ENCODE results near the gene GIT2.
"Not testable (repeated sequence)": the region's sequence is repeated elsewhere in the genome, so short reads cannot be mapped to it uniquely, and the experiment has no call there.

GIT2 gene

GRCh38 chr12:109988274-109988673 lies 7.9 kb downstream of the GIT2 start:
- Histone ChIP-seq H3K4me3 (ENCODE audit: low read depth, low read length) (no peak overlapping the region), H3K4ac (ENCODE audit: low read depth, low read length) (no peak overlapping the region), H2BK120ac (ENCODE audit: insufficient read depth, low read length, poor library complexity) (no peak overlapping the region), H3K4me1 (ENCODE audit: control insufficient read depth in 1 of 2, insufficient read depth in 2 of 2, low read length in 2 of 2) (no peaks in the 10 kb centered on the region), H2AK5ac (ENCODE audit: low read length) (no peak overlapping the region), H3K23ac (ENCODE audit: low read length) (no peak overlapping the region), H3K4me2 (ENCODE audit: low read length) (no peak overlapping the region), H3K36me3 (ENCODE audit: control insufficient read depth in 1 of 2, insufficient read depth in 2 of 2, low read length in 2 of 2) (peaks cover 21 to 28% of the 10 kb centered on the region in 2 experiments), H3K14ac (ENCODE audit: low read length) (no peak overlapping the region), H3K79me1 (ENCODE audit: low read length) (no peaks in the 10 kb centered on the region), H4K8ac (ENCODE audit: low read depth, low read length) (no peak overlapping the region), H3K27ac (ENCODE audit: low read depth, low read length) (no peak overlapping the region), H3K27me3 (ENCODE audit: insufficient read depth, low read length) (no peaks in the 10 kb centered on the region), H2AFZ (ENCODE audit: insufficient read depth, low read length, poor library complexity) (no peak overlapping the region), H3K79me2 (ENCODE audit: control insufficient read depth, insufficient read depth, low read length, poor library complexity) (no peaks in the 10 kb centered on the region), H3K9me3 (ENCODE audit: insufficient read depth, low read depth, low read length) (no peaks in the 10 kb centered on the region), H3K18ac (ENCODE audit: low read length) (no peak overlapping the region), H2BK5ac (ENCODE audit: low read depth, low read length, poor library complexity) (no peak overlapping the region), H3K9ac (ENCODE audit: low read length) (no peak overlapping the region), H2BK12ac (ENCODE audit: low read length) (no peak overlapping the region), H4K91ac (ENCODE audit: low read depth, low read length) (no peak overlapping the region), H4K12ac (ENCODE audit: low read depth, low read length) (no peak overlapping the region)
- no CpG with 5 or more reads among the region's 10 CpGs for WGBS (ENCODE audit: extremely low coverage, insufficient coverage, insufficient read length)
- no peak for DNase-seq

GRCh38 chr12:109987615-109988014 lies 8.6 kb downstream of the GIT2 start:
- Histone ChIP-seq H3K4me2 (ENCODE audit: low read length) (no peak overlapping the region), H3K18ac (ENCODE audit: low read length) (no peak overlapping the region), H2BK120ac (ENCODE audit: insufficient read depth, low read length, poor library complexity) (no peak overlapping the region), H2AFZ (ENCODE audit: insufficient read depth, low read length, poor library complexity) (no peak overlapping the region), H3K14ac (ENCODE audit: low read length) (no peak overlapping the region), H3K27ac (ENCODE audit: low read depth, low read length) (no peak overlapping the region), H3K79me1 (ENCODE audit: low read length) (no peaks in the 10 kb centered on the region), H4K8ac (ENCODE audit: low read depth, low read length) (no peak overlapping the region), H3K9me3 (ENCODE audit: insufficient read depth, low read depth, low read length) (no peaks in the 10 kb centered on the region), H3K36me3 (ENCODE audit: control insufficient read depth in 1 of 2, insufficient read depth in 2 of 2, low read length in 2 of 2) (peaks cover 23 to 31% of the 10 kb centered on the region in 2 experiments), H2BK5ac (ENCODE audit: low read depth, low read length, poor library complexity) (no peak overlapping the region), H3K23ac (ENCODE audit: low read length) (no peak overlapping the region), H3K9ac (ENCODE audit: low read length) (no peak overlapping the region), H3K79me2 (ENCODE audit: control insufficient read depth, insufficient read depth, low read length, poor library complexity) (no peaks in the 10 kb centered on the region), H3K4ac (ENCODE audit: low read depth, low read length) (no peak overlapping the region), H3K27me3 (ENCODE audit: insufficient read depth, low read length) (no peaks in the 10 kb centered on the region), H4K12ac (ENCODE audit: low read depth, low read length) (no peak overlapping the region), H3K4me3 (ENCODE audit: low read depth, low read length) (no peak overlapping the region), H2AK5ac (ENCODE audit: low read length) (no peak overlapping the region), H2BK12ac (ENCODE audit: low read length) (no peak overlapping the region), H4K91ac (ENCODE audit: low read depth, low read length) (no peak overlapping the region), H3K4me1 (ENCODE audit: control insufficient read depth in 1 of 2, insufficient read depth in 2 of 2, low read length in 2 of 2) (no peaks in the 10 kb centered on the region)
- peak in 1 of 2 donors; percentile 70 for DNase-seq
- WGBS (ENCODE audit: extremely low coverage, insufficient coverage, insufficient read length), result no CpG with 5 or more reads among the region's 8 CpGs

GRCh38 chr12:109986236-109986635 lies 9.9 kb downstream of the GIT2 start:
- H3K4ac ChIP-seq (ENCODE audit: low read depth, low read length); H3K79me2 ChIP-seq (ENCODE audit: control insufficient read depth, insufficient read depth, low read length, poor library complexity); H3K9me3 ChIP-seq (ENCODE audit: insufficient read depth, low read depth, low read length); H3K27ac ChIP-seq (ENCODE audit: low read depth, low read length); H2BK5ac ChIP-seq (ENCODE audit: low read depth, low read length, poor library complexity); DNase-seq; H2BK120ac ChIP-seq (ENCODE audit: insufficient read depth, low read length, poor library complexity); H2AFZ ChIP-seq (ENCODE audit: insufficient read depth, low read length, poor library complexity); H3K27me3 ChIP-seq (ENCODE audit: insufficient read depth, low read length); H2AK5ac ChIP-seq (ENCODE audit: low read length); H4K8ac ChIP-seq (ENCODE audit: low read depth, low read length); H3K18ac ChIP-seq (ENCODE audit: low read length); H3K14ac ChIP-seq (ENCODE audit: low read length); H3K4me1 ChIP-seq (ENCODE audit: control insufficient read depth in 1 of 2, insufficient read depth in 2 of 2, low read length in 2 of 2); H3K4me2 ChIP-seq (ENCODE audit: low read length); H2BK12ac ChIP-seq (ENCODE audit: low read length); H3K9ac ChIP-seq (ENCODE audit: low read length); H3K4me3 ChIP-seq (ENCODE audit: low read depth, low read length); H3K79me1 ChIP-seq (ENCODE audit: low read length); H4K12ac ChIP-seq (ENCODE audit: low read depth, low read length); H4K91ac ChIP-seq (ENCODE audit: low read depth, low read length); H3K23ac ChIP-seq (ENCODE audit: low read length): not testable (repeated sequence)
- peaks cover 25 to 33% of the 10 kb centered on the region in 2 experiments for H3K36me3 ChIP-seq (ENCODE audit: control insufficient read depth in 1 of 2, insufficient read depth in 2 of 2, low read length in 2 of 2)
- no CpG with 5 or more reads among the region's 16 CpGs for WGBS (ENCODE audit: extremely low coverage, insufficient coverage, insufficient read length)

GRCh38 chr12:109983432-109984142 lies 12.6 kb downstream of the GIT2 start:
- Histone ChIP-seq H3K27me3 (ENCODE audit: insufficient read depth, low read length) (no peaks in the 10 kb centered on the region), H3K4me2 (ENCODE audit: low read length) (no peak overlapping the region), H3K23ac (ENCODE audit: low read length) (no peak overlapping the region), H4K8ac (ENCODE audit: low read depth, low read length) (no peak overlapping the region), H4K91ac (ENCODE audit: low read depth, low read length) (no peak overlapping the region), H2BK5ac (ENCODE audit: low read depth, low read length, poor library complexity) (no peak overlapping the region), H3K36me3 (ENCODE audit: control insufficient read depth in 1 of 2, insufficient read depth in 2 of 2, low read length in 2 of 2) (peaks cover 25 to 31% of the 10 kb centered on the region in 2 experiments), H3K79me1 (ENCODE audit: low read length) (no peaks in the 10 kb centered on the region), H3K4me1 (ENCODE audit: control insufficient read depth in 1 of 2, insufficient read depth in 2 of 2, low read length in 2 of 2) (no peaks in the 10 kb centered on the region), H3K9me3 (ENCODE audit: insufficient read depth, low read depth, low read length) (no peaks in the 10 kb centered on the region), H3K14ac (ENCODE audit: low read length) (no peak overlapping the region), H2AK5ac (ENCODE audit: low read length) (no peak overlapping the region), H2BK120ac (ENCODE audit: insufficient read depth, low read length, poor library complexity) (no peak overlapping the region), H3K4me3 (ENCODE audit: low read depth, low read length) (no peak overlapping the region), H3K79me2 (ENCODE audit: control insufficient read depth, insufficient read depth, low read length, poor library complexity) (no peaks in the 10 kb centered on the region), H2AFZ (ENCODE audit: insufficient read depth, low read length, poor library complexity) (no peak overlapping the region), H3K9ac (ENCODE audit: low read length) (peak overlapping the region; percentile 37), H3K27ac (ENCODE audit: low read depth, low read length) (no peak overlapping the region), H3K18ac (ENCODE audit: low read length) (no peak overlapping the region), H3K4ac (ENCODE audit: low read depth, low read length) (no peak overlapping the region), H2BK12ac (ENCODE audit: low read length) (no peak overlapping the region), H4K12ac (ENCODE audit: low read depth, low read length) (no peak overlapping the region)
- DNase-seq, result no peak
- no CpG with 5 or more reads among the region's 8 CpGs for WGBS (ENCODE audit: extremely low coverage, insufficient coverage, insufficient read length)
